Measurements from ENCODE around the gene ACOT11.

ACOT11 gene

DNA sequence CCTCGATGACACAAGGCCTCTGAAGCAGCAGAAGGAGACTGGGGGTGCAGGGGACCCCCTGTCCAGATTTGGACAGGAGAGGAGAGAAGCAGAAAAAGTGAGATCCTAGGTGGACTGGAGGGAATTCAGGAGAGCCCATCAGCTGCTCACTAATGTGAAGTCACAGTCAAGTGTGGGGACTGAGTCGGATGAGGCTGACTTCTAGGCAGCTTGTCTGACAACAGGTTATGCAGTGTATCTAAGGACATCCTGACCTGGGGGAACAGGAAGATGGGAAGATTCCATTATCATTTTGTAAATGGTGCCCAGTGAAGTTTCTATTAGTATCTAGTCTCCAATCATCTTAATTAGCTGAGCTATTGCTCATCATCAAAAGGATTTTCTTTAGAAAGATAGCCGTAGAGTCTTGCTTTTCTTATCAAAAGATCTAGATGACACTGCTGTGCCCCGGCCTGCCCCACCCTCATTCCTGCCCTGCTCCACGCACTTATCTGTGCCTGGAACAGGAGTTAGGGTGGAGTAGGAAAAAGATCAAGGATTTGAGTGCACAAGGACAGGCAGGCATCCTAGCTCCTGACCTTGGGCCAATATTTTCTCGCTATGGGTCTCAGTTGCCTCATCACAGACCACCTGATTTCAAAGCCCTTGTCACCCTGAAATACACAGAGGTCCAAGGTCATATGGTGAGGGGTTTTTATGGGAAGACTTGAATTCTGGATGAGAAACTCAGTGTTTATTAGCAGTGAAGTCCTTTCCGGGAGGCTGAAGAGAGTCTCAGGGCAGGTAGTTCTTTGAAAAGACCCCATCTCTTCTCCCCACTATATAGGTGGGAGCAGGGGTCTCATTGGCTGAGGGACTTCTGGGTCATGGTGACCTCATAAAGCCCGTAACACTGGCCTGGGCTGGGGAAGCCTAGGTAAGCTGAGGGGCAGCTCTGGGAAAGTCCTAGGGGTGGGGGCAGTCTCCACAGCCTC, 93.1 kb downstream of the ACOT11 start, which contains the start of gene MROH7:
Gene MROH7, plus strand, starts transcription at position 924 of the 974 bp plus-strand sequence. CDS start 11,141 bp downstream, outside the sequence.
- Mint-ChIP-seq H3K36me3 (ENCODE audit: low read depth) (no peaks in the 10 kb centered on the region), H3K27me3 (ENCODE audit: low read depth) (peaks cover 8% of the 10 kb centered on the region), H3K9me3 (peaks cover 5% of the 10 kb centered on the region), H3K4me1 (ENCODE audit: low read depth) (no peaks in the 10 kb centered on the region), H3K4me3 (no peak within 1 kb of the TSS), H3K27ac (no peak within 1 kb of the TSS)

DNA sequence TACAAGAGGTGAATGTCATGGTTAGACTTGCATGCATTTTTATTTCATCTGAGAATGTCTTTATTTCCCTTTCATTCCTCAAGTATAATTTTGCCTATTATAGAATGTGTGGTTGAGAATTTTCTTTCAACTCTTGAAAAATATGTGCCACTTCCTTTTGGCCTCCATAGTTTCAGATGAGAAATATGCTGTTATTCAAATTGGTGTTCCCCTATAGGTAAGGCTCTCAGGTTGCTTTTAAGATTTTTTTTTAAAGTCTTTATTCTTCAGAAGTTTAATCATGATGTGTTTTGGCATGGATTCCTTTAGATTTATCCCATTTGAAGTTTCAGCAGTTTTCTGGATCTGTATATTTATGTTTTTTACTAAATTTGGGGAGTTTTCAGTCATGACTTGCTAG, 95.7 kb downstream of the ACOT11 start:
- H3K4me1 Mint-ChIP-seq (ENCODE audit: low read depth): no peaks in the 10 kb centered on the region
- no peak overlapping the region for H3K4me3 Mint-ChIP-seq
- H3K36me3 Mint-ChIP-seq (ENCODE audit: low read depth): no peaks in the 10 kb centered on the region
- H3K27me3 Mint-ChIP-seq (ENCODE audit: low read depth): peaks cover 8% of the 10 kb centered on the region
- H3K9me3 Mint-ChIP-seq: peaks cover 5% of the 10 kb centered on the region
- H3K27ac Mint-ChIP-seq: no peak overlapping the region

- no peaks in the 10 kb centered on the region for H3K4me1 Mint-ChIP-seq (ENCODE audit: low read depth)
Observed at GRCh38 chr1:54645806-54646676, 98.0 kb downstream of the ACOT11 start.

DNA sequence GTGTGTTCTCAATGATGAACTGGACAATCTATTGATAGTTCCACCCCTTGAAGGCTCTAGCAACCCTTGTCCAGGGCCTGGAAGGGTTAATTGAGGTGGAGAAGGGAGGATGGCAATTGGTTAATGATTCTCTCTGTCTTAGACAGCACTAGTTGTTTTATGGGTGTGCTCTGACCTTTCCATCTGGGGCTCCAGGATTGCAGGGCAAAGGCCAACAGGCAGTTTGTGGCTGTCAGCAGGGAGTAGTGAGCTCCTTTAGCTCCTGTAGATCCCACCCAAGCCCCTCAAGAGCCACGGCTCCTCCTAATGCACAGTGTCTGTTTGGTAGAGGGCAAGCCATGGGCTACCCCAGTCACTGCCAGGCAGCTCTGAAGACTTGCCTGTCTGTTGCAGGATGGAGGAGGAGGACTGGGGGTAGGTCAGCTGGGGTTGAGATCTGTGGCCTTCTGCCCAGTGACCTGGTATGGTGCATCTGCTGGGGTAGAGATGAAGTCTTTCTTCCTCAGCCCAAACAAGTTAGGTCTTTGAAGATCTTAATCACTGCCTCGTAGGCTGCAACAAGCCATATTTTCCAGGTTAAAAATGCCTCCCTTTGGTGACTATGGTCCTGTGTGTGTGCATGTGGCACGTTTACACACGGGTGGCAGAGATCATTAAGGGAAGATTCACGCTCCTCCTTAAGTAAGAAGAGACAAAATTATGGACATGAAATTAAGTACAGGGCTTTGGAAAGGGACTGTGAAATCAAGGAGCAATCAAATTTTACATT, 101.3 kb downstream of the ACOT11 start:
- H3K27me3 Mint-ChIP-seq (ENCODE audit: low read depth): peaks cover 13% of the 10 kb centered on the region
- no peak overlapping the region for H3K27ac Mint-ChIP-seq
- H3K4me3 Mint-ChIP-seq: no peak overlapping the region
- H3K36me3 Mint-ChIP-seq (ENCODE audit: low read depth): no peaks in the 10 kb centered on the region
- H3K9me3 Mint-ChIP-seq: no peaks in the 10 kb centered on the region
- H3K4me1 Mint-ChIP-seq (ENCODE audit: low read depth): no peaks in the 10 kb centered on the region

More at GRCh38 chr1:54645806-54646676, 98.0 kb downstream of the ACOT11 start:
- Mint-ChIP-seq H3K4me3 (no peak overlapping the region), H3K9me3 (peaks cover 5% of the 10 kb centered on the region), H3K36me3 (ENCODE audit: low read depth) (no peaks in the 10 kb centered on the region), H3K27me3 (ENCODE audit: low read depth) (peaks cover 8% of the 10 kb centered on the region), H3K27ac (no peak overlapping the region)

- Mint-ChIP-seq H3K27me3 (ENCODE audit: low read depth) (peaks cover 13% of the 10 kb centered on the region), H3K4me1 (ENCODE audit: low read depth) (no peaks in the 10 kb centered on the region)
Observed at GRCh38 chr1:54649921-54650320, 101.9 kb downstream of the ACOT11 start.

GRCh38 chr1:54650417-54650816, 102.4 kb downstream of the ACOT11 start:
- no peak overlapping the region for H3K27ac Mint-ChIP-seq
- no peak overlapping the region for H3K4me3 Mint-ChIP-seq
- no peaks in the 10 kb centered on the region for H3K36me3 Mint-ChIP-seq (ENCODE audit: low read depth)
- H3K4me1 Mint-ChIP-seq (ENCODE audit: low read depth): no peaks in the 10 kb centered on the region
- H3K9me3 Mint-ChIP-seq: no peaks in the 10 kb centered on the region
- H3K27me3 Mint-ChIP-seq (ENCODE audit: low read depth): peaks cover 13% of the 10 kb centered on the region

More at GRCh38 chr1:54649921-54650320, 101.9 kb downstream of the ACOT11 start:
- Mint-ChIP-seq H3K27ac (no peak overlapping the region), H3K36me3 (ENCODE audit: low read depth) (no peaks in the 10 kb centered on the region), H3K9me3 (no peaks in the 10 kb centered on the region), H3K4me3 (no peak overlapping the region)

GRCh38 chr1:54651608-54652007, 103.6 kb downstream of the ACOT11 start:
- peaks cover 13% of the 10 kb centered on the region for H3K27me3 Mint-ChIP-seq (ENCODE audit: low read depth)
- no peaks in the 10 kb centered on the region for H3K4me1 Mint-ChIP-seq (ENCODE audit: low read depth)
- H3K9me3 Mint-ChIP-seq: no peaks in the 10 kb centered on the region
- no peaks in the 10 kb centered on the region for H3K36me3 Mint-ChIP-seq (ENCODE audit: low read depth)
- no peak overlapping the region for H3K4me3 Mint-ChIP-seq
- no peak overlapping the region for H3K27ac Mint-ChIP-seq

- Mint-ChIP-seq H3K27ac (no peak overlapping the region), H3K27me3 (ENCODE audit: low read depth) (peaks cover 13% of the 10 kb centered on the region), H3K36me3 (ENCODE audit: low read depth) (no peaks in the 10 kb centered on the region), H3K4me3 (no peak overlapping the region), H3K9me3 (no peaks in the 10 kb centered on the region), H3K4me1 (ENCODE audit: low read depth) (no peaks in the 10 kb centered on the region)
Observed at GRCh38 chr1:54652168-54652567, 104.1 kb downstream of the ACOT11 start.

GRCh38 chr1:54653036-54653435, 105.0 kb downstream of the ACOT11 start:
- H3K36me3 Mint-ChIP-seq (ENCODE audit: low read depth): no peaks in the 10 kb centered on the region
- H3K9me3 Mint-ChIP-seq: peaks cover 2% of the 10 kb centered on the region
- H3K4me1 Mint-ChIP-seq (ENCODE audit: low read depth): no peaks in the 10 kb centered on the region
- no peak overlapping the region for H3K27ac Mint-ChIP-seq
- peaks cover 13% of the 10 kb centered on the region for H3K27me3 Mint-ChIP-seq (ENCODE audit: low read depth)
- H3K4me3 Mint-ChIP-seq: no peak overlapping the region

- no peaks in the 10 kb centered on the region for H3K36me3 Mint-ChIP-seq (ENCODE audit: low read depth)
- H3K4me3 Mint-ChIP-seq: no peak overlapping the region
- no peak overlapping the region for H3K27ac Mint-ChIP-seq
- H3K27me3 Mint-ChIP-seq (ENCODE audit: low read depth): no peaks in the 10 kb centered on the region
- H3K4me1 Mint-ChIP-seq (ENCODE audit: low read depth): no peaks in the 10 kb centered on the region
- H3K9me3 Mint-ChIP-seq: peaks cover 10% of the 10 kb centered on the region
Observed at GRCh38 chr1:54658164-54658913, 110.3 kb downstream of the ACOT11 start.

Measured in T-helper 1 cell treated with Interleukin-12 subunit alpha and Interleukin-12 subunit beta and Interleukin-4 antibody, amounts not matched to agents 30 μg/mL and 1 μg/mL, for 36 hours (primary cell).